ENCODE data around the gene P2RY14.

DNA sequence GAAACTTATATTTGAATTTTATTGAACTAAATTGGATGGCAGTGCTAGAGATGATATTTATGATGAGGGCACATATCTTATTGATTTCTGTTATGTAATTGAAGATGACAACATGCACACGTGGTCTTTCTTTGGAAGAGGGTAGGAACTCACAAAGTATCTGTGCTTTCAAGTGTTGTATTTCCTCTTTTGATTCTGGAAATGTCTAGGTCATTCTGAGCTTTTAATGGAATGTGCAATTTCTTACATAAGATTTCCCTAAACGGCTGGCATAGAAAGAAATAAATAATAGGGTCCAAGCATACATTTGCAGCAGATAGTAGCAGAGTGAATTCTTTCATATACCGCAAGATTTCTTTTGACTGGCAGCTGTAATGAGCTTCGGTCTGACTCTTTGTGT lies 65.2 kb downstream of the P2RY14 start:
- TF ChIP-seq, protein P1, sequence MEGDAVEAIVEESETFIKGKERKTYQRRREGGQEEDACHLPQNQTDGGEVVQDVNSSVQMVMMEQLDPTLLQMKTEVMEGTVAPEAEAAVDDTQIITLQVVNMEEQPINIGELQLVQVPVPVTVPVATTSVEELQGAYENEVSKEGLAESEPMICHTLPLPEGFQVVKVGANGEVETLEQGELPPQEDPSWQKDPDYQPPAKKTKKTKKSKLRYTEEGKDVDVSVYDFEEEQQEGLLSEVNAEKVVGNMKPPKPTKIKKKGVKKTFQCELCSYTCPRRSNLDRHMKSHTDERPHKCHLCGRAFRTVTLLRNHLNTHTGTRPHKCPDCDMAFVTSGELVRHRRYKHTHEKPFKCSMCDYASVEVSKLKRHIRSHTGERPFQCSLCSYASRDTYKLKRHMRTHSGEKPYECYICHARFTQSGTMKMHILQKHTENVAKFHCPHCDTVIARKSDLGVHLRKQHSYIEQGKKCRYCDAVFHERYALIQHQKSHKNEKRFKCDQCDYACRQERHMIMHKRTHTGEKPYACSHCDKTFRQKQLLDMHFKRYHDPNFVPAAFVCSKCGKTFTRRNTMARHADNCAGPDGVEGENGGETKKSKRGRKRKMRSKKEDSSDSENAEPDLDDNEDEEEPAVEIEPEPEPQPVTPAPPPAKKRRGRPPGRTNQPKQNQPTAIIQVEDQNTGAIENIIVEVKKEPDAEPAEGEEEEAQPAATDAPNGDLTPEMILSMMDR (IDR thresholded peaks at IDR 0.05) = no peak
- TF ChIP-seq POLR2A (IDR thresholded peaks at IDR 0.05) = no peak
